ENCODE data around the gene SPRTN. TPM values are rescaled to one million over a fixed set of nuclear protein-coding genes. Genes with fewer than 3 reads are reported as not detected.
A peak's percentile ranks its signal among the peaks of the same experiment; 100 is the strongest.

The SPRTN gene
- total and polyA plus RNA-seq, 11 donors = 3.2 to 10.6 (median 8.0) TPM

- TF ChIP-seq CTCF (IDR thresholded peaks at IDR 0.05) (no peak), POLR2A (IDR thresholded peaks at IDR 0.05) (no peak)
- H3K4me1 ChIP-seq = peaks cover 0 to 18% (median 8%) of the 10 kb centered on the region in 12 donors
- DNase-seq = no peak
- intact Hi-C loops (cut with DNase I) = loop anchor here in 7 of 10 donors (1.0 to 10.0 kb wide), 8 partner anchors 65 to 245 kb away; partner anchors contain the start of genes EGLN1 (in 2 of the 7) and TSNAX (in 1 of the 7)
- peaks cover 0 to 45% (median 12%) of the 10 kb centered on the region in 9 donors for H3K36me3 ChIP-seq
- H3K27ac ChIP-seq = peak overlapping the region in 2 of 12 donors; percentile 20 to 66
- H3K27me3 ChIP-seq = no peaks in the 10 kb centered on the region
- ATAC-seq = no peak
- no peaks in the 10 kb centered on the region for H3K9me3 ChIP-seq
- WGBS, 4 donors = 76 to 79% (median 78%) methylated on average over 10 of the region's 10 CpGs
- no peak overlapping the region for H3K4me3 ChIP-seq
Measured at GRCh38 chr1:231357187-231357772, 19.2 kb downstream of the SPRTN start.

- intact Hi-C loops (cut with DNase I) = loop anchor here (1.0 to 10.0 kb wide), 12 partner anchors 59 to 244 kb away; partner anchors contain the start of genes EGLN1 (in 3 of the 10) and TSNAX (in 1 of the 10)
- Histone ChIP-seq H3K36me3 (peaks cover 0 to 42% (median 9%) of the 10 kb centered on the region in 9 donors), H3K27me3 (no peaks in the 10 kb centered on the region), H3K27ac (peak overlapping the region in 5 of 12 donors; percentile 20 to 66 (median 35)), H3K9me3 (no peaks in the 10 kb centered on the region), H3K4me3 (no peak overlapping the region), H3K4me1 (peaks cover 0 to 23% (median 9%) of the 10 kb centered on the region in 12 donors)
- DNase-seq = peak in 2 of 5 donors; percentile 35 to 43
- TF ChIP-seq CTCF (IDR thresholded peaks at IDR 0.05) = peak; percentile 61 to 91 (median 82)
- TF ChIP-seq POLR2A (IDR thresholded peaks at IDR 0.05) = no peak
- WGBS, 4 donors = 6 to 13% (median 8%) methylated on average over 4 of the region's 4 CpGs
- peak; percentile 38 to 78 (median 71) for ATAC-seq
Measured at GRCh38 chr1:231357831-231358354, 19.8 kb downstream of the SPRTN start.

DNA sequence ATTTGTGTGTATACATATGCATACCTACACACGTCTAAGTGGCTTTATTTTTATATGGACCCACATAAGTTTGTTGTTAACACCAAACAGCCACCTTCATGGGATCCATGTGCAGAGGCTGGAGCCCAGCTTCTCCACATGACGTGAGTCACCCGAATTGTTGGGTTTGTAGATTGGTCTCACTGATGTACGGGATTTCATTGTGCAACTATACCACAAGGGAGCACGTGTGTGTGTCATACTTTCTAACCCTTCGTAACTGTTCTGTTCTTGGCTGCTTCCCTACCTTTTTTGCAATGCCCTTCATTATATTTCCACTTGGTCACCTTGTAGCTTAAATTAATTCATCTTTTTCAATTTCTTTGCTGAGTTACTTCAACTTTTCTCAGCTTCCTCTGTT, 21.0 kb downstream of the SPRTN start:
- Histone ChIP-seq H3K27ac (no peak overlapping the region), H3K27me3 (no peaks in the 10 kb centered on the region), H3K9me3 (no peaks in the 10 kb centered on the region), H3K36me3 (peaks cover 0 to 41% (median 5%) of the 10 kb centered on the region in 9 donors), H3K4me3 (no peak overlapping the region), H3K4me1 (peaks cover 0 to 25% (median 9%) of the 10 kb centered on the region in 12 donors)
- WGBS, 4 donors = 65 to 74% (median 67%) methylated on average over 6 of the region's 6 CpGs
- DNase-seq (peak in 2 of 5 donors; percentile 30 to 51), ATAC-seq (peak in 2 of 4 donors; percentile 63 to 67)
- intact Hi-C loops (cut with DNase I) = loop anchor here (1.0 to 10.0 kb wide), 11 partner anchors 58 to 243 kb away; partner anchors contain the start of genes EGLN1 (in 3 of the 10) and TSNAX (in 1 of the 10)
- no peak for TF ChIP-seq POLR2A (IDR thresholded peaks at IDR 0.05)
- no peak for TF ChIP-seq CTCF (IDR thresholded peaks at IDR 0.05)

- Histone ChIP-seq H3K4me1 (peaks cover 0 to 30% (median 9%) of the 10 kb centered on the region in 12 donors), H3K27ac (peak overlapping the region in 3 of 12 donors; percentile 7 to 34 (median 9)), H3K27me3 (no peaks in the 10 kb centered on the region), H3K4me3 (no peak overlapping the region), H3K36me3 (peaks cover 0 to 66% (median 28%) of the 10 kb centered on the region in 9 donors), H3K9me3 (no peaks in the 10 kb centered on the region)
- TF ChIP-seq CTCF (IDR thresholded peaks at IDR 0.05) = no peak
- no peak for TF ChIP-seq POLR2A (IDR thresholded peaks at IDR 0.05)
- WGBS, 4 donors = 30 to 51% (median 37%) methylated on average over 1 of the region's 1 CpG
- intact Hi-C loops (cut with DNase I) = loop anchor here in 3 of 10 donors (5.0 kb wide), 3 partner anchors 50 to 240 kb away; no protein-coding TSS in a partner anchor
- peak; percentile 57 to 86 (median 66) for ATAC-seq
- DNase-seq = no peak
Measured at GRCh38 chr1:231362325-231362724, 24.2 kb downstream of the SPRTN start.
